ENCODE measurements around the gene CFAP251.

Gene CFAP251

GRCh38 chr12:121934309-121934664 is 15.9 kb downstream of the CFAP251 start:
- H3K4me1 ChIP-seq (ENCODE audit: insufficient read depth, insufficient read length): peaks cover 3% of the 10 kb centered on the region
- TF ChIP-seq SUZ12 (IDR thresholded peaks at IDR 0.05; ENCODE audit: extremely low read depth, insufficient read depth, insufficient read length) (no peak), ZNF274 (IDR thresholded peaks at IDR 0.05; ENCODE audit: low read depth, low read length) (no peak), YY1 (IDR thresholded peaks at IDR 0.05; ENCODE audit: insufficient read depth, insufficient read length) (no peak)
- no peak overlapping the region for H3K4me3 ChIP-seq (ENCODE audit: insufficient read length, low read depth)
- DNase-seq (ENCODE audit: low read depth, low spot score): no peak
- H3K9ac ChIP-seq (ENCODE audit: insufficient read length, low read depth): no peak overlapping the region
- no peaks in the 10 kb centered on the region for H3K27me3 ChIP-seq (ENCODE audit: insufficient read depth, insufficient read length)
- peaks cover 29% of the 10 kb centered on the region for H3K36me3 ChIP-seq (ENCODE audit: insufficient read depth, insufficient read length, low read length)
- peaks cover 5% of the 10 kb centered on the region; the same call in 1 of the 2 replicates for H3K9me3 ChIP-seq (ENCODE audit: insufficient read depth, low read length)

GRCh38 chr12:121937654-121938053 is 19.3 kb downstream of the CFAP251 start:
- no peak overlapping the region for H3K9ac ChIP-seq (ENCODE audit: insufficient read length, low read depth)
- H3K9me3 ChIP-seq (ENCODE audit: insufficient read depth, low read length): peaks cover 5% of the 10 kb centered on the region; the same call in 1 of the 2 replicates
- peaks cover 7% of the 10 kb centered on the region for H3K4me1 ChIP-seq (ENCODE audit: insufficient read depth, insufficient read length)
- H3K36me3 ChIP-seq (ENCODE audit: insufficient read depth, insufficient read length, low read length): peaks cover 29% of the 10 kb centered on the region
- no peak for TF ChIP-seq YY1 (IDR thresholded peaks at IDR 0.05; ENCODE audit: insufficient read depth, insufficient read length)
- TF ChIP-seq SUZ12 (IDR thresholded peaks at IDR 0.05; ENCODE audit: extremely low read depth, insufficient read depth, insufficient read length): no peak
- TF ChIP-seq ZNF274 (IDR thresholded peaks at IDR 0.05; ENCODE audit: low read depth, low read length): no peak
- no peak overlapping the region for H3K4me3 ChIP-seq (ENCODE audit: insufficient read length, low read depth)
- DNase-seq (ENCODE audit: low read depth, low spot score): no peak
- H3K27me3 ChIP-seq (ENCODE audit: insufficient read depth, insufficient read length): no peaks in the 10 kb centered on the region

- no peak for TF ChIP-seq YY1 (IDR thresholded peaks at IDR 0.05; ENCODE audit: insufficient read depth, insufficient read length)
- no peak for TF ChIP-seq ZNF274 (IDR thresholded peaks at IDR 0.05; ENCODE audit: low read depth, low read length)
- TF ChIP-seq SUZ12 (IDR thresholded peaks at IDR 0.05; ENCODE audit: extremely low read depth, insufficient read depth, insufficient read length): no peak
- H3K4me3 ChIP-seq (ENCODE audit: insufficient read length, low read depth): no peak overlapping the region
- DNase-seq (ENCODE audit: low read depth, low spot score): no peak
Observed at GRCh38 chr12:121939186-121939585, 20.8 kb downstream of the CFAP251 start.

GRCh38 chr12:121939992-121940766 is 21.8 kb downstream of the CFAP251 start:
- no peak for DNase-seq (ENCODE audit: low read depth, low spot score)
- Histone ChIP-seq H3K9me3 (ENCODE audit: insufficient read depth, low read length) (peaks cover 5% of the 10 kb centered on the region; the same call in 1 of the 2 replicates), H3K27me3 (ENCODE audit: insufficient read depth, insufficient read length) (no peaks in the 10 kb centered on the region), H3K4me3 (ENCODE audit: insufficient read length, low read depth) (no peak overlapping the region), H3K4me1 (ENCODE audit: insufficient read depth, insufficient read length) (peaks cover 4% of the 10 kb centered on the region), H3K9ac (ENCODE audit: insufficient read length, low read depth) (no peak overlapping the region), H3K36me3 (ENCODE audit: insufficient read depth, insufficient read length, low read length) (peaks cover 24% of the 10 kb centered on the region)
- no peak for TF ChIP-seq SUZ12 (IDR thresholded peaks at IDR 0.05; ENCODE audit: extremely low read depth, insufficient read depth, insufficient read length)
- TF ChIP-seq YY1 (IDR thresholded peaks at IDR 0.05; ENCODE audit: insufficient read depth, insufficient read length): no peak
- TF ChIP-seq ZNF274 (IDR thresholded peaks at IDR 0.05; ENCODE audit: low read depth, low read length): no peak

More at GRCh38 chr12:121939186-121939585, 20.8 kb downstream of the CFAP251 start:
- Histone ChIP-seq H3K9ac (ENCODE audit: insufficient read length, low read depth) (no peak overlapping the region), H3K4me1 (ENCODE audit: insufficient read depth, insufficient read length) (peaks cover 4% of the 10 kb centered on the region), H3K27me3 (ENCODE audit: insufficient read depth, insufficient read length) (no peaks in the 10 kb centered on the region), H3K36me3 (ENCODE audit: insufficient read depth, insufficient read length, low read length) (peaks cover 31% of the 10 kb centered on the region), H3K9me3 (ENCODE audit: insufficient read depth, low read length) (peaks cover 5% of the 10 kb centered on the region; the same call in 1 of the 2 replicates)

- TF ChIP-seq YY1 (IDR thresholded peaks at IDR 0.05; ENCODE audit: insufficient read depth, insufficient read length) (no peak), SUZ12 (IDR thresholded peaks at IDR 0.05; ENCODE audit: extremely low read depth, insufficient read depth, insufficient read length) (no peak), ZNF274 (IDR thresholded peaks at IDR 0.05; ENCODE audit: low read depth, low read length) (no peak)
- Histone ChIP-seq H3K4me3 (ENCODE audit: insufficient read length, low read depth) (no peak overlapping the region), H3K36me3 (ENCODE audit: insufficient read depth, insufficient read length, low read length) (peaks cover 19% of the 10 kb centered on the region), H3K4me1 (ENCODE audit: insufficient read depth, insufficient read length) (peaks cover 4% of the 10 kb centered on the region), H3K9me3 (ENCODE audit: insufficient read depth, low read length) (peaks cover 3% of the 10 kb centered on the region; the same call in 1 of the 2 replicates), H3K27me3 (ENCODE audit: insufficient read depth, insufficient read length) (no peaks in the 10 kb centered on the region), H3K9ac (ENCODE audit: insufficient read length, low read depth) (no peak overlapping the region)
- no peak for DNase-seq (ENCODE audit: low read depth, low spot score)
Observed at GRCh38 chr12:121942145-121942718, 23.8 kb downstream of the CFAP251 start.

GRCh38 chr12:121943926-121944325 is 25.5 kb downstream of the CFAP251 start:
- DNase-seq (ENCODE audit: low read depth, low spot score): no peak
- no peak overlapping the region for H3K9ac ChIP-seq (ENCODE audit: insufficient read length, low read depth)
- TF ChIP-seq YY1 (IDR thresholded peaks at IDR 0.05; ENCODE audit: insufficient read depth, insufficient read length) (no peak), SUZ12 (IDR thresholded peaks at IDR 0.05; ENCODE audit: extremely low read depth, insufficient read depth, insufficient read length) (no peak), ZNF274 (IDR thresholded peaks at IDR 0.05; ENCODE audit: low read depth, low read length) (no peak)
- H3K36me3 ChIP-seq (ENCODE audit: insufficient read depth, insufficient read length, low read length): peaks cover 12% of the 10 kb centered on the region
- no peaks in the 10 kb centered on the region for H3K27me3 ChIP-seq (ENCODE audit: insufficient read depth, insufficient read length)
- H3K9me3 ChIP-seq (ENCODE audit: insufficient read depth, low read length): peaks cover 3% of the 10 kb centered on the region; the same call in 1 of the 2 replicates
- H3K4me3 ChIP-seq (ENCODE audit: insufficient read length, low read depth): no peak overlapping the region
- peaks cover 7% of the 10 kb centered on the region for H3K4me1 ChIP-seq (ENCODE audit: insufficient read depth, insufficient read length)
